ENCODE results near the gene ASB15.

DNA sequence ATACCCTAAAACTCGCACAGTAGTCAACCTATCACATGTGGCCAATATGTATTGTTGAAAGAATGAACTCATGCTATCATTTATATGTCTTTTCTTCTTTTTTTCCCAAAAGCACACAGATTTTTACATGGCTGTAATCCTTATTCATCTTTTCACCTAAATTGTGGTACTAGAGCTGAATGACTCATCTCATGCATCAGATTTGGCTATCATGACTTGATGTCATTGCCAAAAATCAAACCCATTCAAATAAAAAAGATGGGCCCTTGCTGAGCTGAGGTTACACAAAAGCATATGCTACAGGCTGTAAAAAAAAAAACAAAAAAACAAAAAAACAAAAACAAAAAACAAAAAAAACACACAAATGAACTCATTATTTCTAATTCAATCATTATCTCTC is 50.8 kb downstream of the ASB15 start:
- no peak for TF ChIP-seq L3MBTL2 (conservative IDR thresholded peaks at IDR 0.05)
- TF ChIP-seq BHLHE40 (IDR thresholded peaks at IDR 0.05; ENCODE audit: borderline replicate concordance): no peak
- no peak for TF ChIP-seq NFRKB (IDR thresholded peaks at IDR 0.05)
- no peak for TF ChIP-seq ZNF384 (IDR thresholded peaks at IDR 0.05)
- TF ChIP-seq FOXM1 (IDR thresholded peaks at IDR 0.05; ENCODE audit: borderline replicate concordance): no peak
- no peak for TF ChIP-seq HDGF (IDR thresholded peaks at IDR 0.05; ENCODE audit: borderline replicate concordance)
- no peak for TF ChIP-seq FOXA1 (IDR thresholded peaks at IDR 0.05)
- TF ChIP-seq SP1 (IDR thresholded peaks at IDR 0.05): no peak
- TF ChIP-seq, protein P1, sequence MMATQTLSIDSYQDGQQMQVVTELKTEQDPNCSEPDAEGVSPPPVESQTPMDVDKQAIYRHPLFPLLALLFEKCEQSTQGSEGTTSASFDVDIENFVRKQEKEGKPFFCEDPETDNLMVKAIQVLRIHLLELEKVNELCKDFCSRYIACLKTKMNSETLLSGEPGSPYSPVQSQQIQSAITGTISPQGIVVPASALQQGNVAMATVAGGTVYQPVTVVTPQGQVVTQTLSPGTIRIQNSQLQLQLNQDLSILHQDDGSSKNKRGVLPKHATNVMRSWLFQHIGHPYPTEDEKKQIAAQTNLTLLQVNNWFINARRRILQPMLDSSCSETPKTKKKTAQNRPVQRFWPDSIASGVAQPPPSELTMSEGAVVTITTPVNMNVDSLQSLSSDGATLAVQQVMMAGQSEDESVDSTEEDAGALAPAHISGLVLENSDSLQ (IDR thresholded peaks at IDR 0.05): no peak

All from HEK293T (cell line).